SIG-M5 (cell line): ENCODE measurements around the gene RAB31.
"Not testable (repeated sequence)": the region's sequence is repeated elsewhere in the genome, so short reads cannot be mapped to it uniquely, and the experiment has no call there.

Experiments used
- DNase-seq: peaks from one replicate; lab custom pipeline; 2025; lab: John Stamatoyannopoulos, UW

Gene RAB31

GRCh38 chr18:9886005-9886348, 177.9 kb downstream of the RAB31 start:
- no peak for DNase-seq

GRCh38 chr18:9887992-9888391, 179.9 kb downstream of the RAB31 start:
- DNase-seq: no peak

DNA sequence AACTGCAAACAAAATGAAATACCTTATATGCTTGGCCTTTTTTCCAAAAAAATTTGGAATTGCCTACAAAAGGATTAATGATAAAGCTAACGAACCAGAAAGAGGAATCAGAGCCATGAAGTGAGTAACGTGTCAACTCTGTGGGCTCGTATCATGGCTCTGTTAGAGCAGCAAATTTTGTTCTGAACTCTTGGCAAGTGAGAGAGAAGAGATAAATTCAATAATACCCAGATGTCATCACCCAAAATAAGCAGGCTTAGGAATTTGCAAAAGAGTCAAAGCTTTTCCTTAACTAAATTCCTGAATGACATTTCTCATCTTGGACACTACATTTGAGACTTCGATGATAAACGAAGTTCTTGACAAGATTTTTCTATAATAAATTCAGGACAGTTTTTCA, 182.1 kb downstream of the RAB31 start:
- DNase-seq: no peak

DNA sequence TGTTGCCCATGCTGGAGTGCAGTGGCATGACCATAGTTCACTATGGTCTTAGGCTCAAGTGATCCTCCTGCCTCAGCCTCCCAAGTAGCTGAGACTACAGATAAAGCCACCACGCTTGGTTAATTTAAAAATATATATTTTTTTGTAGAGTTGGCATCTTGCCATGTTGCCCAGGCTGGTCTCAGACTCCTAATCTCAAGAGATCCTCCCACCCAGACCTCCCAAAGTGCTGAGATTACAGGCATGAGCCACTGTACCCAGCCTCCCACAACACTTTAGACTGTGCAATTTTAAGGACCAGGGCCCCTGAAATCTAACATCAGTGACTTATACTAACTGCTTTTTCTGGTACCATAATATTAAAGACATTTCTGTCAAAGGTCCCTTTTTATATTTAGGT, 182.9 kb downstream of the RAB31 start:
- no peak for DNase-seq

DNA sequence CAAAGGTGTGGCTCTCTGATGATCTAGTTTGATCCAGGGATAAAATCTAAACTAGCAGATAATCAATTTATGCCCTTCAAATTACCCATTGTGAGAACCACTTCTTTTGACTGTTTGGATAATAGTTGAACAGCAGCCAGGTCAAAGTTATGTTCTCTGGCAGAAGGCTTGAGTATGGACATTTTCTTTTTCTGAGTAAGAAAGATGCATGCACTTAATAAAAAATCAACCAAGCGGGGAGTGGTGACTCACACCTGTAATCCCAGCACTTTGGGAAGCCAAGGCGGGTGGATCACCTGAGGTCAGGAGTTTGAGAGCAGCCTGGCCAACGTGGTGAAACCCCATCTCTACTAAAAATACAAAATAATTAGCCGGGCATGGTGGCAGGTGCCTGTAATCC, 183.4 kb downstream of the RAB31 start:
- DNase-seq: not testable (repeated sequence)

DNA sequence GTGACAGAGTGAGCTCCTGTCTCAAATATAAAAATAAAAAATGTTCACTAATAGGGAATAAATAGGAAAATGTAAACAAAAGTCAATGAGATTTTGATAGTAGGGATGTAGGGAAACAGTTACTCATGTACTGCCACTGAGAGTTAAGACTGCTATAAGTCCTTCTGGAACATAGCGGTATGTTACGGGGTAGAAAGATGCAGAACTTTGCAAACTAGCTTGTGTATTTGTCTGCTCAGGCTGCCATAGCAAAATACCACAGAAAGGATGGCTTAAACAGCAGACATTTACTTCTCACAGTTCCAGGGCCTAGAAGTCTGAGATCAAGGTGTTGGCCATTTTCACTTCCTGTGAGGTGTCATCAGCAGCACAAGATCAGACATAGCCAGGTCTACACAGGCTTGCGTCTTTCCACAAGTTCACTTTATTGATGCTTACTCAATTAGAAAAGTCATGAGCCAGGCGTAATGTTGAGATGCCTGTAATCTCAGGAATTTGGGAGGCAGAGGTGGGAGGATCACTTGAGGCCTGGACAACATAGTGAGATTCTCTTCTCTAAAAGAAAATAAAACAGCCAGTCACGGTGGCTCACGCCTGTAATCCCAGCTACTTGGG, 186.5 kb downstream of the RAB31 start:
- no peak for DNase-seq

DNA sequence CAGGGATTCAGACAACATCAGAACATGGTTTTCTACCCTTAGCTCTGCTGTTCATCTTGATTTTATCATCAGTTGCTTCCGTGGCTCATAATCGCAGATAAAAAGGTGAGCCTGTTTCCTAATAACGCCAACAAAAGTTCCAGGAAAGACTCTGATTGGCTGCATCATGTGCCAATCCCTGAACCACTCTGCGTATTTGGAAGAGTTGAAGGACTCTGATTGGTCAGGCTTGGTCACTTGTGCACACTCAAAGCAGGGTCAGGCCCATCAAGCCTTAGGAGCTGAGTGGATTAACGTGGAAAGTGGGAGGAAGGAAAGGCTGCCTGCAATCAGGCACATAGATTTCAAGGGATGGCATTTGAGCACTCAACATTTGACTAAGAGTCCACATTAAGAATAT, 189.0 kb downstream of the RAB31 start:
- no peak for DNase-seq

DNA sequence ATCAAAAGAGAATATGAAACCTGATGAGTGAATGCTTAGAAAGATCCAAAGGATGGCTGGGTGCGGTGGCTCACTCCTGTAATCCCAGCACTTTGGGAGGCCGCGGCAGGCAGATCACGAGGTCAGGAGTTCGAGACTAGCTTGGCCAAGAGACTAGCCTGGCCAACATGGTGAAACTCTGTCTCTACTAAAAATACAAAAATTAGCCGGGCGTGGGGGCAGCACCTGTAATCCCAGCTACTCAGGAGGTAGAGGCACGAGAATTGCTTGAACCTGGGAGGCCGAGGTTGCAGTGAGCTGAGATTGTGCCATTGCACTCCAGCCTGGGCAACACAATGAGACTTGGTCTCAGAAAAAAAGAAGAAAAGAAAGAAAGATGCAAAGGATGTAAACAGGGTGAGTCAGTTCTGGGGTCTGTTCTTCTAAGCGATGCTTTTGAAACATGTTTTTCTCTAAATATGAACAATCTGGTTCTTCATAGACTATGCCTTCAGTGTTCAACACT, 189.7 kb downstream of the RAB31 start:
- DNase-seq: not testable (repeated sequence)

DNA sequence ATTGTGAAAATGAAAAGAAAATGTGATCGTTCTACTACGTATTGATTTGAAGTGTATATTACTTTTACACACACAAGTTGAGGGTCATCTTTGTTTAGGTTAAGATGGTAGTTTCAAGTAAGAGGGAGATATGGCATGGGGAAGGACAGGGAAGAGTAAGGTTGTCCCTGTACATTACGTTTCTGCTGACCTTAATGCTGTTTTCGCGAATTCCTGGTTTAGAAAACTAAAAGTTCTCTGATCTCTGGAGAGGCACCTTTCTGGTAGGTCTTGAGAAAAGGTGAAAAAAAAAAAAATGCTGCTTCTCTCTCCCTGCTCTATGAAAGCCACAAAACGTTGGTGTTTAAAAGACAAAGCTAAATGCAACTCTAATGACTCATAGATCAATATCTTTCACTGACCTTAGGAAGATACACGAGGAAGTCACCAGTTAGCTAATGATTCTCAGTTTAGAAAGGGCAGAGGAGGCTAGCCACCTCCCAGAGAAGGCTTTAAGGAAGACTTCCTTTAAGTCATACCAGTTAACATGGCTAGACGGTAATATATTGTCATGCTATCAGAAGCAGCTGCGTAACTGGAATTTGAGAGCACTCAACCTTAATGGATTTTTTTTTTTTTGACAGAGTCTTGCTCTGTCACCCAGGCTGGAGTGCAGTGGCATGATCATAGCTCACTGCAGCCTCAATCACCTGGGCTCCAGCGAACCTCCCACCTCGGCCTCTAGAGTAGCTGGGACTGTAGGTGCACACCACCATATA, 190.9 kb downstream of the RAB31 start:
- peak; percentile 84 for DNase-seq

- DNase-seq: not testable (repeated sequence)
Measured at GRCh38 chr18:9899550-9899930, 191.4 kb downstream of the RAB31 start.

GRCh38 chr18:9900699-9901098, 192.6 kb downstream of the RAB31 start:
- DNase-seq: no peak

- no peak for DNase-seq
Measured at GRCh38 chr18:9901377-9901776, 193.3 kb downstream of the RAB31 start.

DNA sequence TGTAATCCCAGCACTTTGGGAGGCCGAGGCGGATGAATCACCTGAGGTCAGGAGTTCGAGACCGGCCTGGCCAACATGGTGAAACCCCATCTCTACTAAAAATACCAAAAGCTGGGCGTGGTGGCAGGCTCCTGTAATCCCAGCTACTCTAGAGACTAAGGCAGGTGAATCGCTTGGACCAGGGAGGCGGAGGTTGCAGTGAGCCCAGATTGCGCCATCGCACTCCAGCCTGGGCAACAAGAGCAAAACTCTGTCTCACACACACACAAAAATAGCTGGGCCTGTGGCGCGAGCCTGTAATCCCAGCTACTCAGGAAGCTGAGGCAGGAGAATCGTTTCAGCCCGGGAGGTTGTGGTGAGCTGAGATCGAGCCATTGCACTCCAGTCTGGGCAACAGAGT, 194.2 kb downstream of the RAB31 start:
- DNase-seq: not testable (repeated sequence)

- DNase-seq: no peak
Measured at GRCh38 chr18:9902832-9903231, 194.7 kb downstream of the RAB31 start.

GRCh38 chr18:9905401-9905922, 197.4 kb downstream of the RAB31 start:
- DNase-seq: no peak

GRCh38 chr18:9906481-9906880, 198.4 kb downstream of the RAB31 start:
- DNase-seq: peak; percentile 25

DNA sequence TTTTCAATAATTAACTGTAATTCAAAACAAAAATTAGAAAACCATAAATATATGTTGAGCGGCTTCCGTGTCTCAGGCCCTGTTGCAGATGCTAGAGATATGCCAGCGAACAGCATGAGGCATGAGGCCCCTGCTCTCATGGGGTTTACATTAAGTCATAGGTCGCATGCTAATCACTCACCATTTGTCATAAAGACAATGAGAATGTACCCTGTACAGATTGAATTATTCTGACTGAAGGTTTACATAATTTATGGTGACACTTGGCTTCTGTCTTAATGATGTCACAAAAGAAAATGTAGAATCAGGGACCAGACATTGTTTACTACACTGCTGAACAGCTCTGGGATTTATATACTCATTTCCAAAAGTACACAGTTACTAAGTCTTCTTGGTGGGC, 199.8 kb downstream of the RAB31 start:
- no peak for DNase-seq

- DNase-seq: no peak
Measured at GRCh38 chr18:9910071-9910470, 202.0 kb downstream of the RAB31 start.

DNA sequence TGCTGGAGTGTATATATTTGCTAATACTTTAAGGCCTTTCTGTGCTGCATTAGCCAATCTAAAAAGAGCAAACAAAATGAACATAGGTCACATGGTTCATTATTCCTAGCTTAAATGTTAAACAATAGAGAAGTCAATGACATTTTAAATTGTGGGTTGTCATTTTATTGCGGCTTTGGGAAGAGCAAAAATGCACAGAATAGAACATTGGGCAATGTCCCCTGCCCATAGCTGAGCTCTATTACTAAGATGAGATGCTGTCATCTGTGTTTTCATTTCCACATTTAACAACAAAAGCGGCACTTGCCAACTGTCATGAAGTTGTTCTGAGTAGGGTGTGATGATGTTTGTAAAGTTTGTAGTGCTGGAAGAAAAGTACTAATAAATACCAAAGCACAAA, 202.6 kb downstream of the RAB31 start:
- DNase-seq: peak; percentile 15

- DNase-seq: no peak
Measured at GRCh38 chr18:9911226-9911625, 203.1 kb downstream of the RAB31 start.
